H1 (cell line): Measurements from ENCODE around the gene FAM149A. TPM values are rescaled to one million over a fixed set of nuclear protein-coding genes. Genes with fewer than 3 reads are reported as not detected.

ENCODE experiments used
- CEBPB ChIP-seq: IDR thresholded peaks from 2 replicates; pipeline ENCODE4 v1.6.1; 2012; ENCODE audit warnings: low read depth, low read length
- CHD7 ChIP-seq: fragments of 300-600 bp; sonication (generic); IDR thresholded peaks from 2 replicates; pipeline ENCODE4 v1.7.1; 2012; ENCODE audit warnings: low read length, moderate library complexity, mild to moderate bottlenecking, inconsistent platforms; ENCODE audit not compliant: insufficient replicate concordance
- EGR1 ChIP-seq: IDR thresholded peaks from 2 replicates; pipeline ENCODE4 v1.6.1; 2011; ENCODE audit warnings: low read depth, low read length, borderline replicate concordance
- MAFK ChIP-seq: IDR thresholded peaks from 2 replicates; pipeline ENCODE4 v1.6.1; 2012; ENCODE audit warnings: low read depth, mild to moderate bottlenecking, improper control_type of control experiment, low read length
- PHF8 ChIP-seq: fragments of 200-600 bp; sonication (generic); conservative IDR thresholded peaks from 2 replicates; pipeline ENCODE4 v1.7.1; 2012; ENCODE audit warnings: low read depth, mild to moderate bottlenecking, inconsistent platforms, low read length, moderate library complexity
- RNF2 ChIP-seq: fragments of 200-900, 300-1000 bp; sonication (generic); IDR thresholded peaks from 2 replicates; pipeline ENCODE4 v1.7.1; 2016; ENCODE audit warnings: borderline replicate concordance, low read depth, mild to moderate bottlenecking, antibody characterized with exemption, low read length; ENCODE audit not compliant: poor library complexity, severe bottlenecking; ENCODE audit errors: missing control alignments
- SIRT6 ChIP-seq: IDR thresholded peaks from one replicate; pipeline ENCODE4 v1.7.1; 2012; ENCODE audit warnings: low read length, inconsistent platforms
- SIX5 ChIP-seq: IDR thresholded peaks from 2 replicates; pipeline ENCODE4 v1.6.1; 2011; ENCODE audit warnings: mild to moderate bottlenecking, low read depth, low read length
- SUZ12 ChIP-seq: fragments of 200-600 bp; sonication (generic); IDR thresholded peaks from 2 replicates; pipeline ENCODE4 v1.6.1; 2012; ENCODE audit warnings: mild to moderate bottlenecking, inconsistent platforms, low read length, moderate library complexity, mixed read lengths
- TAF7 ChIP-seq: optimal IDR thresholded peaks from 2 replicates; pipeline ENCODE3; 2011; ENCODE audit warnings: low read depth, mild to moderate bottlenecking, inconsistent platforms, low read length, moderate library complexity, borderline replicate concordance
- polyA plus RNA-seq, 7 experiments: library from polyadenylated mRNA; depleted of rRNA in 3 of 7; stranded (reverse) in 5 of 7; unstranded in 2 of 7; fragments of >200 nt in 5 of 7; fragments of 200-250 nt in 2 of 7; gene quantifications; 1 replicate in 5 of 7; 2 replicates in 1 of 7; 4 replicates in 1 of 7; pipeline versions ENCODE4 v1.2.1 to v1.2.3, GENCODE V29; 2011 to 2013; ENCODE audit warnings: missing spikeins in 2 of 7, mixed read lengths in 2 of 7
- total RNA-seq: library from RNA; stranded (reverse); fragmentation: NEBNext Ultra II Directional; extraction: Animal tissue kit (Norgen Biotek cat#: 25700); gene quantifications from 2 replicates; pipeline ENCODE4 v1.2.1, GENCODE V29; 2021

The FAM149A gene
- total and polyA plus RNA-seq, 2 of the 8 experiments (the other 6 are each of a cell fraction or from before 2014, with no cell fraction given) = 6.1 to 8.5 TPM

- TF ChIP-seq PHF8 (peak; percentile 54), CEBPB (no peak), MAFK (no peak), SIRT6 (no peak), SUZ12 (peak; percentile 50; the same call in 1 of the 2 replicates), TAF7 (peak; percentile 36), SIX5 (no peak), EGR1 (no peak), CHD7 (no peak), RNF2 (peak; percentile 17)
Measured at GRCh38 chr4:186191200-186192065, 86.9 kb downstream of the FAM149A start, which contains the start of gene CYP4V2 (continued).
